Stimulated activated naive CD4-positive, alpha-beta T cell treated with Interleukin-2 at 50 U/mL for 16 hours (primary cell): Measurements from ENCODE around the gene TNS1.

Experiments used
- DNase-seq: peaks from one replicate; lab custom pipeline; 2025; lab: John Stamatoyannopoulos, UW

TNS1 gene

DNA sequence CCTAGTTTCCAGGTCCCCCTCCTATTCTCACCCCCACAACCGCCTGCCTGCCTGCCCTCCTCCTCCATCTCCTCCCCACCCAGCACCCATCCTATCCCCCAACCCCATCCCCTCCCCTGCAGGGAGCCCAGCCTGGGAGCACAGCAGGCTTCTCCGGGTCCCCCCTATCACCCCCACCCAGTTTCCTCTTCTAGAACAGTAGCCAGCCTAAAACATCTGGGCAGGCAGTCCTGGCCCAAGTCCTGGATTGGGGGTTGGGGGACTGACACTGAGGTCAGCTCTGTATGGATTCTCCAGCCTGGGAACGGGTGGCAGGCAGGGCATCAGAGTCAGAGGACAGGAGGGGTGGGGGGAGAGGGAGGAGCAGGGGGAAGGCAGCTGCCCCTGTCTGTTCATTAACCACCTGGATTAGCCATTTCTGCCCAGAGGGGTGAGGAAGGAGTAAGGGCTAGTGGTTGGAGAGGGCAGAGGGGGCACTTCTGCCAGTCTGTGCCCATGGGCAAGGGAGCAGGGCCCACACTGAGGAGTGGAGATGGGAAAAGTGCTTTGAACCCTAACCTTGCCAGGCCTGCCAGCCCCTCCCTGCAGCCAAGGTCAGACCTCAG lies 60.0 kb downstream of the TNS1 start:
- no peak for DNase-seq

DNA sequence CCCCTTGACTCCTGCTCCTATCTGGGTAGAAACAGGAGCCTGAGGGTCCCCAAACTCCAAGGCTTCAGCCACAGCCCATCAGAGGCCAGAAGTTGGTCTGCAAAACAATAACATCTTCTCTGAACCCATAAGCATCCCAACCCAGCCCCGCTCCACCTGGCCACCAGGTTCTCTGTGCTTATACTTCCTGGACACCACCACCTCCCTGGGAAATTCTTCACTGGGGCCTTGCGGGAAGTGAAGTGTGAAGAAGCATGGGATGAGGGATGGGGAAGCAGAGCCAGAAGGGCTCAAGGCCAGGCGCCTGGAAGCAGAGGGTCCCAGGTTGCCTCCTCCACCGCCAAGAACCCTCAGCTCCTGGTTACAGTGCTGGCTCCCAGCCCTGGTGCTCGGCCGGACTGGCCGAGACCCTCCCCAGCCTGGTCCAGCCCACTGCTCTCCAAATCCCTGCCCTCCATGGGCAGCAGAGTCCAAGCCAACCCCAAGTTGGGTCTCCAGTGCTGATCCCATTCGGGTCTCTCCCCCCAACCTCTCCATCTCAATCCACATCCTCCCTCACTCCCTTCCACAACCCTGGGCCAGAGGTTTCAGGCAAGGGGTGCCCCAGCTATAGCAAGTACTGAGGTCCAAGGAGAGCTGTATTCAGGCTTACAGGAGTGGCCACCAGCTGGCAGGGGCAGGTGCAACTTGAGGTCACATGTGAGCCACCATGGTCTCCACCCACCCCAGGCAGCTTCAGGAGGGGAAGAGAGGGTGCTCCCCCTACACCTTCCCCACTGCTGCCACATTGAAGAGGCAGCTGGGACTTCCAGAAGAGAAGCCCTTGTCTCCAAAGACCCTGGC lies 60.7 kb downstream of the TNS1 start:
- DNase-seq, result no peak

DNA sequence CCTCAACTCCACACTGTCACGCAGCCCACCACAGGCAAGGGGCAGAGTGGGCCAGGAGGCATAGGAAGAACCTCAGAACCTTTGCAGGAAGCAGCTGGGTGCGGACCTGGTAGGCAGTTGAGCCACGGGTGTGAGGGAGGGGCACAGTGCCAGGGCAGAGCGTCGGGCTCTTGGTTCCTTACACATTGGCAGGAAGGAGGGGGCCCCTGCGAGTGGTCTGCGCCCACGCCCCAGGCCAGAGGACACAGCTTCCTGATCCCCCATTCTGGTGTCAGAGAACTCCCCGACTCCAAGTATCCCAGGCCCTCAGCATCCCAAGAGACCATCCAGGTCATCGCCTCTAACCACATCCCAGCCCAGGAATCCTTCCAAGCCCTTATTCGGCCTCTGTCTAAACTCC lies 61.5 kb downstream of the TNS1 start:
- DNase-seq, result no peak

GRCh38 chr2:217940261-217941220 lies 62.3 kb downstream of the TNS1 start:
- DNase-seq, result no peak

- DNase-seq, result no peak
Observed at GRCh38 chr2:217939629-217940245, 63.1 kb downstream of the TNS1 start.

DNA sequence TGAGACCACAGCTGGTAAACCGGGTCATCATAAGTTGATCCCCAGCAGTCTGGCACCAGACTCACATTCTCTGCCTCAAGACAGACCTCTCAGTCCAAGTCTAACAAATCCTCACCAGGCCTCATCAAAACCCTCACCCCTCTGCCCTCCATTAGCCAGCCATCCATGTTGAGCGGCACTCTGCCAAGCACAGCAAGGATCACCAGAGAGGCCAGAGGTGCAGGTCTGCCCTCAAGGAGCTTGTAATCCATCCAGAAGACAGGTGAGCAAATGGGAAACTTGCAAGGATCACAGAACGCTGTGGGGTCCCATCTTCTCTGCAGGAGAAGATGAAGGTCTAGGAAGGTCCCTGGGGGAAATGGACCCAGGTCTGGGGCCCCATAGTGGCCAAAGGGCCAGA lies 63.6 kb downstream of the TNS1 start:
- no peak for DNase-seq

DNA sequence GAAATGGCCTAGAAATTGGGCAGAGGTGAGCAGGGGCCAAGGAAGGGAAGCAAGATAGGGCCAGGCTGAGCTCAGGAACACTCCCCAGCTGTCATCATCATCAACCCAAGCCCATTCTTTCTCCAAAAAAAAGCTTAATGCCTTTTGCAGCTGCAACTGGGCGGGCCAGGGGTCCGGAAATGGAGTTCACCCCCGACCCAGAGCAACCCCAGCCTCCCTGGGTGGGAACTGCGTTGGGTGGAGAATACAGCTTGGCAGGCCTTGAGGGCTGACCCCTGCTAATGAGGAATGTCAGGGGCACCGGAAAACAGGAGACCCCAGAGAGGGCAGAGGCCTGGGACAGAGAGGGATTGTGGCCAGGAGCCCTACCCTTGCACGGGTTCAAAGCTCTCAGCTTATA lies 64.8 kb downstream of the TNS1 start:
- DNase-seq, result no peak

- no peak for DNase-seq
Observed at GRCh38 chr2:217937446-217937845, 65.3 kb downstream of the TNS1 start.

DNA sequence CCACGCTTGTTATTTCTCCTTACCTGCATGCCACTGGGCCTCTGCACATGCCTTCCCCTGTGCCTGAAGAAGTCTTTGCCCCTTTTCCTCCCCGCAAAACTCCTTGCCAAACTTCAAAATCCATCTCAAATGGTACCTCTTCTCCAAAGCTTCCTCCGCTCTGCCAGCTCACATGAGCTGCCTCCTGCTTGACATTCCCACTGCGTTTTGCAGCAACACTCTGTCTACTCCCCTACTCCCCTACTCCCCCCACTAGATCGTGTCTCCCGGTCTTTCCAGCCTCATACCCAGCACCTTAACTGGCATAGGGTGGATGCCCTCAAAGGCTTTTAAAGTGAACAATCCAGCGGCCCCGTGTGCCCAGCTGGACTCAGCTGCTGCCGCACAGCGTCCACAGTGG lies 65.8 kb downstream of the TNS1 start:
- DNase-seq, result no peak

- DNase-seq, result no peak
Observed at GRCh38 chr2:217935901-217936684, 66.7 kb downstream of the TNS1 start.

DNA sequence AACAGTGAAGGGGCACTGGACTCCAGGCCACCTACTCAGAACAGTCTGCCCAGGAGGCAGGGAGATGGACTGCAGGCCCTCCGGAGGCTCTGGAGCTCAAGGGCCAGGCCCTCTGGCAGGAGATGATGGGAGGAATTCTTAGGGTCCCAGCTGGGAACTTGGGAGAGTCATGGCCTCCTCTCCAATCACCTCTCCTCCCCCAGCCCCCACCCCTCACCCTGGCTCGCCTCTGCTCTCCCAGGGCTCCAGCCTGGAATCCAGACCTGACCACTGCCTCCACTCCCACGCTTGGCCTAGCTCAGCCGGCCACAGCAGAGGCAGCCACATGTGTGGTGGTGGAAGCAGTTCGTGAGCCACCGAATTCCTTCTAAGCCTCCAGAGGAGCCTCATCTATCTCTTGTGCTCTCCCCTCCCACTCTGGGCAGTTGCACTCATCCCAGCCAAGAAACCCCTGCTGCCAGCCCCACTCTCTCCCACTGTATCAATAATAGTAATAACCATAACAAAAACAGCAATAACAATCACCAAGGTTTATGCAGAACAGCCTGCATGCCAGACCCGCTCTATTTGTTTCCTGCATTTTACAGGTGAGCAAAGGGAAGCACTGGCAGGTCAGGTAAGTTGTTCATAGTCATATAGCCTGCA lies 67.4 kb downstream of the TNS1 start:
- DNase-seq, result no peak

DNA sequence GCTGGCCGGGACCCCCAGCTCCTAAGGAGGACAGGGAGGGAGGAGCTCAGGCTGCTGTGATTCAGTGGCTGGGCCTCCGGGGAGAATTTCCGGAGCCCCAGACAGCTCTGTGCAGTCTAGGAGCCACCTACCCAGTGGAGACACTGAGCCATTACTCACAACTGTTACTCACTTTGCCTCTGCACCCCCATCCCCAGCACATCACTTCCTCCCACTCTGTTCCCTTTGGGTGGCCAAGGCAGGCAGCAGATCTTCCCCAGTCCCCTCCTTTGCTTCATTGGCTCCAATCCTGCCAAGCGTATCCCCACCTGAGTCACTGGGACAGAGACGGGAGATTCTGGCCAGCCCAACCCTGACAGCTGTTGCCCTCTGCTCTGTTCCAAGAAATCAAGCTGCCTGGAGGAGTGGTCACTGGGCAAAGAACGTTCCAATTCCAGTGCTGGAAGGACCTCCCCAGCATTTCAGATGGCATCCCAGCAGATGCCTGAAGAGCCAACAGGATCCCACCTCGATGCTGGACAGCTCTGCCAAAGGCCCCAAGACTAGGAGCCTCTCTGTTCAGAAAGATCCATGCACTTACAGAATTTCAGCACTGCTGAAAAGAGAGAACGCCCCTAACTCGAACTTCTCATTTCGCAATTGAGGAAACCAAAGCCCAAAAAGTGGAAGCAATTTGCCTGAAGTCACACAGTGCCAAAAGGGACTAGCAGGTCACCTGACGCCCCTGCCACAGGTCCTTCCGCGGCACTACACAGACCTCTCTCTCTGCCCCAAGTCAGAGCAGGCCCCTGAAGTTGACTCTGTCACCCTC lies 68.3 kb downstream of the TNS1 start:
- DNase-seq, result no peak

DNA sequence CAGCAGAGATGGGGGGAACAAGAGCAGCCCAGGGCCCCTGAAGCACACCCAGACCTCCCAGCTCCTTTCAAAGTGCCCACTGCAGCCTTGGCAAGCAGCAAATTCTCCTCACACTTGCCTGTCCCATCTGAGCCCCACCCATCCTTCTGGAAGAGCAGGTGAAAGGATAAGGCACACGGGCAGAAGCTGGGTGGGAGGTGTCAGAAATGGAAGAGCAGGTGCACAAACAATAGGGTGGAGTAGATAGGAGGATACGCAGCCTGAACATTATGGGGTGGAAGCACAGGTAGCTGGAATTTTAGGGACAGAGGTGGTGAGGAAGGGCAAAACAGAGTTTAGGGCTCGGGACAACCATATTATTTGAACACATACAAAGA lies 69.2 kb downstream of the TNS1 start:
- no peak for DNase-seq

- DNase-seq, result no peak
Observed at GRCh38 chr2:217932803-217933616, 69.8 kb downstream of the TNS1 start.

DNA sequence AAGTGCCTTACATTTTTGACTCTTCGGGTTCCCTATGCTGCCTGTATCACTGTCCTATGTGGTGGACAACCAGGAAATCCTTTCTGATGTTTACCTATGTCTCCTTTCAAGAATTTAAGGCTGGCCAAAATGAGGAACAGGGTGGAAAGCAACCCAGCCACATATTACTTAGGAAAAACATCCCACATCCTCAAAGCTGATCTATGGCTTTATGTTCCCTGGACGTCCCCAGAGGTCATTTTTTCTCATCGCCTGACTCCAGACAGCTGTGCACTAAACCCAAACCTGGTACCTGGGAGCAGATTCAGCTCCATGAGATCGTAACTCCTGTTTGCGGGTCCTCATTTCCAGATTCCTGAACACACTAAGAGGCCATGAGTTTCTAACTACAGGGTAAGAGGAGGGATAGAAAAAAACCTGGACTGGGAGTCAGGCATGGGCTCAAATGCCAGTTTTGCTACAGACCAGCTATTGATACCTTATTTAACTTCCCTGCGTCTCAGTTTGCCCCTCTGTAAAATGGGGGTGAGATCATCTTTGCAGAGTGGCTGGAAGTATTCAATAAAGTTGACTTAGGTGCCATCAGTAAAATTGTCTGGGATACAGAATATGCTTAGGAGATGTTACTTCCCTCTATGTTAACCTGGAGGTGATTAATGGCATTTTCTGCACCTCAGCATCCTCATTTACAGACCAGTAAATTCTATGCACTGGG lies 70.8 kb downstream of the TNS1 start:
- DNase-seq, result no peak

DNA sequence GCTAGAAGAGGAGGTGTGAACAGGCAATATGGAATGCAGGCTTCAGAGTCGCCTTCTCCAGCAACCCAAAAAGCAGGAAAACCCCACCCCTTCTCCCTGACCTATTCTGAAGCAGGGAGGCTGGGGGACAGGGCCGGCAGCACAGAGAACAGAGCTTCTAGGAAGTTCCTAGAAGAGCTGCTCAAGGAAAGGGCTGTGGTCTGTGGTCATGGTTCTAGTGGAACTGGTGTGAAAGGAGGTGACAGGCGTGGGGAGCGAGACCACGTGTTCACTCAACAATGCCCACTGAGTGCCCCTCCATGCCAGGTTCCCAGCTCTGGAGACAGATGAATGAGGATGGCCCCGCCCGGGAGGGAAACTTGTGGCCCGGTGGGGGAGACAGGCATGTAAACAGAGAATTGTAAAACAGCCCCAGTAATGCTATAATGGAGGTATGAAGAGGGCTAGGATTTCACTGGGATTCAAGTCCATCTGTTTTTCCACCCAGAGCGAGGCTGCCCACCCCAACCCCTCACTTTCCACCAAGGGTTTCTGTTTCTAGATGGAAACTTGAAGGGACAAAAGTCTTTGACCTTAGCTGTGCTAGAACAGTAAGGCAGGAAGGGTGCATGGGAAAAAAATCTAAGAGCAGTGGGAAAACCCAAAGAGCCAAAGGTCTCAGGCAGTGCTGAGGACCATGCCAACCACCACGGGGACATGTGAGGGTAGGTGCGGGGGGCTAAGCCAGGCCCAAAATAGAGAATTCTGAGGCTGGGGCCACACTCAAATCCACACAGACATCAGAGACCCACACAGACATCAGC lies 71.8 kb downstream of the TNS1 start:
- no peak for DNase-seq
